GM19468 (cell line): ENCODE data around the gene PVRIG.
"Not testable (repeated sequence)": the region's sequence is repeated elsewhere in the genome, so short reads cannot be mapped to it uniquely, and the experiment has no call there.

ENCODE experiments used
- ATAC-seq: cut with Tn5 transposase; IDR thresholded peaks from one replicate; pipeline ENCODE4 v1.9.1; 2021; ENCODE audit warnings: mild to moderate bottlenecking, moderate library complexity, moderate number of reproducible peaks; ENCODE audit not compliant: unreplicated experiment; ENCODE audit errors: extremely low read depth

The PVRIG gene

GRCh38 chr7:100223376-100223927, 3.7 kb downstream of the PVRIG start:
- ATAC-seq, result not testable (repeated sequence)

DNA sequence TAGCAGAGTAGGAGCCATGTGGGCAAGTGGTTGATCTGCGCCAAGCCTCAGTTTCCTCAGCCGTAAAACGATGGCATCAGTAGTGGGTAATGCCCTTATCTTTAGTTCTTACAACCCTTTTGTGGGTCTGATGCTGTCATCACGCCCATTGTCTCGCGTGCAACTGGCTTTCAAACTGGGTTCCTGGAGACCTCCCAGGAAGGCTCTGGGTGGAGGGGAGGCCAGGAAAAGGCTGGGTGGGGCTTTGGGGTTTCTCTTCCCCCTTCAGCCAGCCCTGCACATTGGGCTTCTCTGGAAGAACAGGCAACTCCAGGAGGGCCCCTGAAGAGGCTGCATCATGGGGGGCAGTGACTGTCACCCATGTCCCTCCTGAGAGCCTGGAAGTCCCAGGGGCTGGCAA, 5.1 kb downstream of the PVRIG start:
- not testable (repeated sequence) for ATAC-seq

DNA sequence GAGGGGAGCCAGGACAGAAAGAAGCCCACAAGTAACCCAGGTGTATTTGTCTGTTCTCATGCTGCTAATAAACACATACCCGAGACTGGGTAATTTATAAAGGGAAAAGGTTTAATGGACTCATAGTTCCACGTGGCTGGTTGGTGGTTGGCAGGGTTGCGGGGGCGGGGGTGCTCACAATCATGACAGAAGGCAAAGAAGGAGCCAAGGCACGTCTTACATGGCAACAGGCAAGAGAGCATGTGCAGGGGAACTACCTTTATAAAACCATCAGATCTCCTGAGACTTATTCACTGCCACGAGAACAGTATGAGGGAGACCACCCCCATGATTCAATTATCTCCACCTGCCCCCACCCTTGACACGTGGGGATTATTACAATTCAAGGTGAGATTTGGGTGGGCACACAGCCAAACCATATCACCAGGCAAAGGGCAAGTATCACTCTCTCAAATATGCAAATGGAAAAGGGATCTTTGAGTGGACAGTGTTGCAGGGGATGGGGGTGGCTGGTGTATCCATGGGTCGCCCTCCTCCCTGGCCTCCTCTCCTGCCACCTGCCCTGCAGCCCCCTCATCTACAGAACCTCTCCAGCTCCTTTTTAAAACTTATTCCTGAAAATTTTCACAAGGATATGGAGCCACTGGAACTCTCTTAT, 15.0 kb downstream of the PVRIG start:
- not testable (repeated sequence) for ATAC-seq

DNA sequence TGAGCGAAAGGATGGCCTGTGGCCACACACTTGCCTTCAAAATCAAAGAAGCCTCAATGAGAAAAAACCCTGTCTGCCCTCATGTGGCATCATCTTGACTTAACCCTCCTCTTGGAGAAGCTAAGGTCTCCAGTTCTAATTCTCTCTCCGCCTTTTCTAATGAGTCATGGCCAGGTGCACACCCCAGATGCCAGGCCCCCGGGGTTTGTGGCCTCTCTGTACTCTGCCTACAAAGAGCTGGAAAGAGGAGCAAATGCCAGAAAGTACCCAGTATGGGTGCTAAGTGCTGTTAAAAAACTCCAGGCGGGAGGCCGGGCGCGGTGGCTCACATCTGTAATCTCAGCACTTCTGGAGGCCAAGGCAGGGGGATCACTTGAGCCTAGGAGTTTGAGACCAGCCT, 20.2 kb downstream of the PVRIG start:
- ATAC-seq, result not testable (repeated sequence)

- ATAC-seq, result not testable (repeated sequence)
Measured at GRCh38 chr7:100243385-100243784, 23.6 kb downstream of the PVRIG start.

DNA sequence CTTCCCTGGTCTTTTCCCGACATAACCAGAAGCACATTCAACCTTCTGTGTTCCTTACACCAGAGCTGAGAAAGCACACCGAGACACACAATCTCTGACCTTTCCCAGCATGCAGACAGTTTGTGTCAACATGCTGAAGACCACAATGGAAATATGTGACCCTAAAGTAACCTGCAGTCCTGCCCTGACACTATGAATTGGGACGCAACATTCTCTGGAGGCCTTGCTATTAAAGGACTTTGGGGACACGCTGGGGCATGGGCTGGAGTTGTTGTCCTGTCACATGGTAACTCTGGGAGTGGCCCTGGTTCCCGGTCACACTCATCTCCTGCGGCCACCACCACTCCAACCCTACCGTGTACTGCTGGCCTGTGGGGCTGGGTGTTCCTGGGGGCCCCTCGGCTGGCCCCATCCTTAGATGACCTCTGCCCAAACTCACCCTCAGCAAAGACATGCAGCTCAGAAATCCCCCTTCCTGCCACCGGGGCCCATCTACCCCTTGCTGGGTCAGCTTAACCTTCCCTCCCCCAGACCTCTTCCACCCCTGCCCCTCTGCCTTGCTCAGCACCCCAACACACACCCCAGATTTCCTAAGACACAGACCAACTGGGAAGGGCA, 25.3 kb downstream of the PVRIG start:
- not testable (repeated sequence) for ATAC-seq

- not testable (repeated sequence) for ATAC-seq
Measured at GRCh38 chr7:100246121-100246864, 26.5 kb downstream of the PVRIG start.

DNA sequence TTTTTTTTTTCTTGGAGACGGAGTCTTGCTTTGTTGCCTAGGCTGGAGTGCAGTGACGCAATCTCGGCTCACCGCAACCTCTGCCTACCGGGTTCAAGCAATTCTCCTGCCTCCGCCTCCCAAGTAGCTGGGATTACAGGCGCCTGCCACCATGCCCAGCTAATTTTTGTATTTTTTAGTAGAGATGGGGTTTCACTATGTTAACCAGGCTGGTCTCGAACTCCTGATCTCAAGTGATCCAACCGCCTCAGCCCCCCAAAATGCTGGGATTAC, 27.1 kb downstream of the PVRIG start:
- not testable (repeated sequence) for ATAC-seq

GRCh38 chr7:100247152-100247757, 27.5 kb downstream of the PVRIG start:
- no peak for ATAC-seq

GRCh38 chr7:100248483-100248882, 28.7 kb downstream of the PVRIG start:
- ATAC-seq, result no peak

DNA sequence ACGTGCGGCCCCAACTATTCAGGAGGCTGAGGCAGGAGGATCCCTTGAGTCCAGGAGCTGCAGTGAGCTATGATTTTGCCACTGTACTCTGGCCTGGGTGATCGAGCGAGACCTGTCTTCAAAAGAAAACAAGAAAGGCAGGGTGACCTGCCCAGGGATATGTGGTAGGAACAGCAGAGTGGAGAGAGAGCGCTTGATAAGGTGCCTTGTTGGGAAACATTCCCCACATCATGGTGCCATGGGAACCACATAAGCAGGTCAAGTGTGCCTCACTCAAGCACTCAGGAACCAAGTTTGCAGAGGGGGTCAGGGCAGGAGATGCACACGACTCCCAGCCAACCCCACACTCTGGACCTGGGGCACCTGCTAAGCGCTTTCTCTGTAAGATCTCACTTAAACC, 37.3 kb downstream of the PVRIG start:
- no peak for ATAC-seq

- ATAC-seq, result not testable (repeated sequence)
Measured at GRCh38 chr7:100259984-100260383, 40.2 kb downstream of the PVRIG start.

DNA sequence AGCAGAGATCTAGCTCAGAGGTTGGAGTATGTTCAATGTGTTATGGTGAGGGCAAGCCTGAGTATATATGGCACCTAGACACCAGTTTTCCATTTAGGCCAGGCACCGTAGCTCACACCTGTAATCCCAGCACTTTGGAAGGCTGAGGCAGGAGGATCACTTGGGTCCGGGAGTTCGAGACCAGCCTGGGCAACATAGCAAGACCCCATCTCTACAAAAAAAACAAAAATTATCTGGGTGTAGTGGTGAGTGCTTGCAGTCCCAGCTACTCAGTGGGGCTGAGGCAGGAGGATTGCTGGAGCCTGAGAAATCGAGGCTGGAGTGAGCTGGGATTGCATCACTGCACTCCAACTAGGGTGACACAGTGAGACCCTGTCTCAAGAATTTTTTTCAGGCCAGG, 43.1 kb downstream of the PVRIG start:
- not testable (repeated sequence) for ATAC-seq

GRCh38 chr7:100264223-100264622, 44.5 kb downstream of the PVRIG start:
- ATAC-seq, result not testable (repeated sequence)

DNA sequence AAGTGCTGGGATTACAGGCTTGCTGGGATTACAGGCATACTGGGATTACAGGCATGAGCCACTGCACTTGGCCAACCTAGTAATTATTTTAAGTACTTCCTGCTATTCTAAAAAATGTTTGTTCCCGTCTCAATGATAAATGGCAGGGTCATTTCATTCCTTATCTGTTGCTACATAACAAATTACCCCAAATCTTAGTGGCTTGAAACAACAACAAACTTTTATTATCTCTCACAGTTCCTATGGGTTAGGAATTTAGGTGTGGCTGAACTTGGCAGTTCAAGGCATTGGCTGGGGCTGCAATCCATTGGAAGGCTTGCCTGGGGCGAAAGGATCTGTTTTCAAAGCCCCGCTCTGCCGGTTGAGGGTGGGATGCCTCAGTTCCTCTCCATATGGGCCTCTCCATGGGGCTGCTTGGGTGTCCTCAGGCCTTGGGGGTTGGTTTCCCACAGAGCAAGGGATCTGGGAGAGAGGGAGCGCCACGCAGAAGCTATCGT, 45.0 kb downstream of the PVRIG start:
- ATAC-seq, result not testable (repeated sequence)

DNA sequence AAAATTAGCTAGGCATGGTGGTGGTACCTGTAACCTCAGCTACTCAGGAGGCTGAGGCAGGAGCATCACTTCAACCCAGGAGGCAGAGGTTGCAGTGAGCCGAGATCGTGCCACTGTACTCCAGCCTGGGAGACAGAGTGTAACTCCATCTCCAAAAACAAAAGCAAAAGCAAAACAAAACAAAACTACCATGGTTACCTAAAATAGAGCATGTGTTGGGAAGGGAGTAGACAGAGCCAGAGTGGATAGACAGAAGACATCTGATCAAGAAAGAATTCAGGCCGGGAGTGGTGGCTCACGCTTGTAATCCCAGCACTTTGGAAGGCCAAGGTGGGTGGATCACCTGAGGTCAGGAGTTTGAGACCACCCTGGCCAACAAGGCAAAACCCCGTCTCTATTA, 46.1 kb downstream of the PVRIG start:
- not testable (repeated sequence) for ATAC-seq

DNA sequence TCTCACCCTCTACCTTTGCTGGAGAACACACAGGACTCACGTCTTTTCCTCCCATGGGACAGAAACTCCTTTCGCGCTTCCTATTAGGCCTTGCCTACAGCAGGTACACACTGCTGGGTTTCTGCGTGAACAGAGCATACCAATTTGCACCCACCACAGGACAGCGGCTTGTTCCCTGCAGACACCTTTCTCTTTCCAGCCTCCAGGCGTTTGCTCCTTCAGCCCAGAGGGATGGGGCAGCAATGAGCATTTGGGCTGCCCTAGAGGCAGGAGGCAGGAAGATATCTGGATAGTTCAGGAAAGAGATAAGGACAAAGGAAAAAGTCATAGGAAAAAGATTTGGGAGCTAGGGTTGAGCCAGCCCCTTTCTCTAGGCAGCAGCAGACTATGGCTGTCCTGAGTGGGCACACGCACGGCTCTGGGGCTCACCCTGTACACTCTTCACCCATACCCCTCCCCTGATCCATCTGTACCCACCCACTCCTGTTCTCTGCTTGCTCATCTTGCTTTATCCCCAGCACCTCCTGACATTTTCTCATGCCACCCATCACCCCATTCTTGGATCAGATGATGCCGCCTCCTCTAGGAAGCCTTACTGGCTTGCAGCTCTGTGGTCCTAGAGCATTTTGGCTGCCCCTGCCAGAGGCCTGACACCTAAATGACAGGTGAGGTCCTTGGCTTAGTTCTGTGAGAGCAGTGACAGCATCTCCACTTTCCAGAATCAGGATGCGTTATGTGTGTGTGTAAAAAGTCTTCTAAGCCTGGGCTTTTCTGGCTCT, 47.0 kb downstream of the PVRIG start:
- ATAC-seq, result no peak

DNA sequence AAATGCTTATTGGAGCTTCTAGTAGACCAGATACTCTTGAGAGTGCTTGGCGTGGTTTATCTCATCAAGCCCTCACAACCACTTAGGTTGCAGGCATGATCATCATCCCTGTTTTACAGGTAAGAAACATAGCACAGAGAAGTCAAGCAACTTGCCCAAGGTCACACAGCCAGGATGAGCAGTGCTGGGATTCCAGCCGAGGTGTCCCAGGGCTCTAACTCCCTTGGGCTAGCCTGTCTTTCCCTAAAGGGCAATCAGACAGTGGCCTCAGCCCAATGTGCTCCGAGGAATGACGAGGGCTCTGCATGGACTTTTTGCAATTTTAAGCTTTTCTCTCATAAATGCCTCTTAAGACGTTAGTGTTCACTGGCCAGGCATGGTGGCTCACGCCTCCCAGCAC, 47.9 kb downstream of the PVRIG start:
- no peak for ATAC-seq

GRCh38 chr7:100268882-100269281, 49.1 kb downstream of the PVRIG start:
- not testable (repeated sequence) for ATAC-seq
